ENCODE data around the gene SLC2A9.

DNA sequence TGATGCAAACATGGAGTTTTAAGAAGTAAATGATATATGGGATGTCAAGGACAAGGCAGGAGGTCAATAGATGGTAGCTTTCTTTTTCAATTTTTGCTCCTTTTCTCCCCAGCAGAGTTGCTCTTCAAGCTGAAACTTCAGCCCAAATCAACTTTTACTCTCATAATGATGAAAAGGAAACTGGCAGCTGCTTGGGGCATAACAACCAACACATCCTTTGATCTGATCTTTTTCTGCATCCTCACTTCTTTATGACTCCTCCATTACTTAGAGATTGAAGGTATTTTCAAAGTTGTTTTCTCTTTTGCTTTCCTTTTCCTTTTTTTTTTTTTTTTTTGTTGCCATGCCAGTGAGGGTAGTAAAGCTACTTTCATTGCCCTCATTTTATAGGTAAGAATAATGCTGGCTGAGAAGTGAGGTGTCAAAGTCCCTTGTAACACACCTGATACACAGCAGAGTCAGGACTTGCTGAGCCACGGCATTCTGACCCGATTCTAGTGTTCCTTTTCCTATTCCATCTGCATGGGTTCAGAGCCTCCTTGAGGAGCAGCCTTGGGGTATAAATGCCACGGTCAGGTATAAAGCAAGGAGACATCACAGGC, 26.9 kb downstream of the SLC2A9 start:
- TF ChIP-seq, protein P1, sequence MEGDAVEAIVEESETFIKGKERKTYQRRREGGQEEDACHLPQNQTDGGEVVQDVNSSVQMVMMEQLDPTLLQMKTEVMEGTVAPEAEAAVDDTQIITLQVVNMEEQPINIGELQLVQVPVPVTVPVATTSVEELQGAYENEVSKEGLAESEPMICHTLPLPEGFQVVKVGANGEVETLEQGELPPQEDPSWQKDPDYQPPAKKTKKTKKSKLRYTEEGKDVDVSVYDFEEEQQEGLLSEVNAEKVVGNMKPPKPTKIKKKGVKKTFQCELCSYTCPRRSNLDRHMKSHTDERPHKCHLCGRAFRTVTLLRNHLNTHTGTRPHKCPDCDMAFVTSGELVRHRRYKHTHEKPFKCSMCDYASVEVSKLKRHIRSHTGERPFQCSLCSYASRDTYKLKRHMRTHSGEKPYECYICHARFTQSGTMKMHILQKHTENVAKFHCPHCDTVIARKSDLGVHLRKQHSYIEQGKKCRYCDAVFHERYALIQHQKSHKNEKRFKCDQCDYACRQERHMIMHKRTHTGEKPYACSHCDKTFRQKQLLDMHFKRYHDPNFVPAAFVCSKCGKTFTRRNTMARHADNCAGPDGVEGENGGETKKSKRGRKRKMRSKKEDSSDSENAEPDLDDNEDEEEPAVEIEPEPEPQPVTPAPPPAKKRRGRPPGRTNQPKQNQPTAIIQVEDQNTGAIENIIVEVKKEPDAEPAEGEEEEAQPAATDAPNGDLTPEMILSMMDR (IDR thresholded peaks at IDR 0.05): no peak
- TF ChIP-seq EP300 (IDR thresholded peaks at IDR 0.05): no peak
- TF ChIP-seq POLR2A (IDR thresholded peaks at IDR 0.05): no peak

Data from stomach (tissue), 4 donors.